ENCODE results near the gene TULP4.
A peak's percentile ranks its signal among the peaks of the same experiment; 100 is the strongest.
"Not testable (repeated sequence)": the region's sequence is repeated elsewhere in the genome, so short reads cannot be mapped to it uniquely, and the experiment has no call there.

The TULP4 gene

DNA sequence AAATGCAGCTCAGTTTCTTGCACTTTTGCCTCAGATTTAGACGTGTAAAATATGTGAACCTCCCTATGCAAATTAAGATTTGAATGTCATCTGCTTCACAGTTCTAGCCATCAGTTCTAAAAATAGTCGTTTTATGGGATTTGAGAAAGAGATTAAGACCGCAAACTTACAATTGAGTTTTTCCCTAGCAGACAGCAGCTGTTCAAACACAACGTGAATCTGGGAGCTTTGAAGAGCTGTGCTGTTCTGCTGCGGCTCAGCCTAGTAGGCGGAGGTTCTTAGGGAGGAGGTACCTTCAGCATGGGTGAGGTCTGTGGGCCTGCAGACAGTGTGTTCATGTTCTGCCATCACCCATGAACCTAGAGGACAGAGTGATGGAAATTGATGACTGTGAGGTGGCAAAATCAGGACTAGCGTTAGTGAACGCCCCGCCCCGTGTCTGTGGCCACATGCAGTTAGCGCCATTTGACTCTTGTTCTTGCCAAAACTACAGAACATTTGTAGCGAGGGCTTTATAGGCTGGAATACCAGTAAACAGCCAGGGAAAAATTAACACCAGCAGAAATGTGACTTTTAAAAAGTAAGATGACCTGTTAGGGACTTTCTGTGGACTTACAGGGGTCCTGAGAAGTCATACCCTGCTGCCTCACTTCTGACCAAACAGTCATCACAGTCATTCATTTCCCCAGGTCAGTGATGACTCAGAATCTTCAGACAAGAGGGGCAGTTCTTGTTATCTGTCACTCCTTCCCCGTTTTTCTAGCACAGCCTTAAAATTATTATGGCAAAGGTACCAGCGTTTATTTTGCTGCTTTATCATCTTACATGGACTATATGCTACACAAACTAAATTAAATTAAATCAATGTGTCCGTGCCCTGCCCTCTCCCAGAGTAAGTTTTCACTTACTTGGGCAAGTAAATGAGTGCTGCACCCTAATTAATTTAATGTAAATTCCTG lies 163.4 kb downstream of the TULP4 start:
- DNase-seq: peak; percentile 70

DNA sequence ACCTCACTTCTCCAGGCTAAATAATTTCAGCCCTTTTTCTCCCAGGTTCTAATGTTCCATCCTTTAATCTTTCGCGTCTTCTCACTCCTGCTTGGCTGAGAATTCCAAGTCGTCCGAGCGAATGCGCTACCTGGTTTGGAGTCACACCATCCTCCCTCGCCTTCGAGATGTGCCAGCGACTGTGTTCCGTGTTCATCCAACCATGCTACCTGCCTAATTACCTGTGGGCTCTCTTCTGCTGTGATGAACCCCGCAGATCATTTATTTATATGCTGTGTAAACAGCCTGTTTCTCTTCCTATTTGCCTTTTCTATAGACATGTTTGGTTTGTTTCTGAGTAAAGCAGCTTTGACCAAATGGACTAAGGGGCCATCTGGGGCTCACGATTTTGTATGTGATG lies 164.1 kb downstream of the TULP4 start:
- DNase-seq: no peak

DNA sequence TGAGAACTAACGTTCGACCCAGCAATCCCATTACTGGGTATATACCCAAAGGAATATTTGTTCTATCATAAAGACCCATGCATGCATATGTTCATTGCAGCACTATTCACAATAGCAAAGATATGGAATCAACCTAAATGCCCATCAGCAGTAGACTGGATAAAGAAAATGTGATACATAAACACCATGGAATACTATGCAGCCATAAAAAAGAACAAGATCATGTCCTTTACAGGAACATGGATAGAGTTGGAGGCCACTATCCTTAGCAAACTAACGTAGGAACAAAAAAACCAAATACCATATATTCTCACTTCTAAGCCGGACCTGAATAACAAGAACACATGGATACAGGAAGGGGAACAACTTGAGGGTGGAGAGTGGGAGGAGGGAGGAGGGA lies 165.5 kb downstream of the TULP4 start:
- not testable (repeated sequence) for DNase-seq

DNA sequence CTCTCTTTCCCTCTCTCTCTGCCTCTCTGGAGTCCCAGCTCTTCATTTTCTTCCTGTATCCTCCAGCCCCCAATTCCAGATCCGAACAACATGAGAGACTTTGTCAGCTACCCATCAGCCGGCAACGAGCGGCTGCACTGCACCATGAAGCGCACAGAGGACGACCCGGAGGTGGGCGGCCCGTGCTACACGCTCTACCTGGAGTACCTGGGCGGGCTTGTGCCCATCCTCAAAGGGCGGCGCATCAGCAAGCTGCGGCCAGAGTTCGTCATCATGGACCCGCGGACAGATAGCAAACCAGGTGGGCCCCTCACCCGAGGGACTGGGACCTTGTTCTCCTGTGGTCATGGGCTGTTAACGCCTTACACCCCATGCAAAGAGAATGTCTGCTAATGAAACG lies 168.7 kb downstream of the TULP4 start:
- DNase-seq: no peak

DNA sequence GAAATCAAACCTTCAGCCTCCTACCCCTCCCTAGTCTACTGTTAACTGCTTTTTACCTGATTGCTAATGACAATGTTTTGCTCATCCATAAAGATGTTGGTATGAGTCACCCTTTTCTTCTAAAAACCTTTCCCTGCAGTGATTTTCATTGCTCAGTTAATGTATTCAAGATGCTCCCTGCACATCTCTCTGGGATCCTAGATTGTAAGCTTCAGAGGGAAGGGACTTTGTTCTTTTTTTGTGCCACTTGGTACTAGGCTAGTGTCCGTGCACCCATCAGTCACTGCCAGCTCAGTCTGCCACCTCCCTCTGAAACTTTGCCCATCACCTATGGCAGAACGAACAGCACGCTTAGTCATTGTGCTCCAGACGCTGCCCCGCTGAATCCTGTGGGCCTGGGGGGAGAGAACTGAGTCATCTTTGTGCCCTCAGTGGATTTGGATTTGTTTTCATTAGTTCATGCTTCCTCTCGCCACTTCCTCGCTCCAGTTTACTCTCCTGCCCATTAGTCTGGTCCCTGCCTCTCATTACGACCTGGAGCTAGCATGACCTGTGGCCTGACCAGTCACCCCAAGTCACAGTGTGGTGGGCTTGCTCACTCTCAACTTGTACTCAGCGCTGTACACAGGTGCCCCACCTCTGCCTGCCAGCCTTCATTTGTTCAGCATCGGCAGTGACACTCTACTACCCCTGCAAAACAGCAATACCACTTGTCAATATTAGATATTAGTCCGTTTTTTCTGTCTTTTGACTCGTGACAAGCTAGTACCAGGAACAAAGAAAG lies 169.6 kb downstream of the TULP4 start:
- DNase-seq: no peak

DNA sequence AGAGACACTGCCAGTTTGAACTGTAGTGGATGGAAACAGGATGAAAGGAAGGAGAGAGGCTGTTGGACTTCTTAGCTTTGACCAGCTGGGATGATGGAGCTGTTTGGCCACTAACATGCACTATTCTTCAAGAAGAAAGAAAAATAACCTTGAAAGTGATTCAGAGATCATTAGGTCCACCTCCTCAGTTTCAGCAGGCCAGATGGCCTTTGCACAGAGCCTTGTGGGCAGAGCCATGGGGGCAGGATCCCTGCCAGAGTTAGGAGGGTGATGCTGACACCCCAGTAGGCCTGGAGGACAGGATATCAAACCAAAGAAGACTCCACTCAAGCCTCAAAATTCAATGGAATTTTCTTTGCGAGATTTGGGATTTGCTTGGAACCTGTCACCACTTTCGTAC lies 173.2 kb downstream of the TULP4 start:
- DNase-seq: no peak

DNA sequence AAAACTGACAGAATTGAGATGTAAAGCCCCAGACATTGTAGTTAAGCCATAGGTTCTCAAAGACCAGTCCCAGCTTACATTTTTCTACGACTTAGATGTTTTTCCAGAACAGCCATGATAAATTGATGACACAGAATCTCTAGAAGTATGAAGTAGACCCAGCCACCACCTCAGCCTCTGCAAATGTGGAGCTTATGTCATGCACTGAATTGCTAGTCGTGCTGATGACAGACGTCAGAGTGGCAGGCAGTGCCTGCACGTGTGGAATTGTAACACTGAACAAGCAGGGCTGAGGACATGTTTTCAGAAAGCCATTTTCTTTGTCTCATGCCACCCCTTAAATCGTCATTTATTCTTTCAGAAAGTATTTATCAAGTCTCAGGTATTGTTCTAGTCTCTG lies 175.2 kb downstream of the TULP4 start:
- DNase-seq: no peak

DNA sequence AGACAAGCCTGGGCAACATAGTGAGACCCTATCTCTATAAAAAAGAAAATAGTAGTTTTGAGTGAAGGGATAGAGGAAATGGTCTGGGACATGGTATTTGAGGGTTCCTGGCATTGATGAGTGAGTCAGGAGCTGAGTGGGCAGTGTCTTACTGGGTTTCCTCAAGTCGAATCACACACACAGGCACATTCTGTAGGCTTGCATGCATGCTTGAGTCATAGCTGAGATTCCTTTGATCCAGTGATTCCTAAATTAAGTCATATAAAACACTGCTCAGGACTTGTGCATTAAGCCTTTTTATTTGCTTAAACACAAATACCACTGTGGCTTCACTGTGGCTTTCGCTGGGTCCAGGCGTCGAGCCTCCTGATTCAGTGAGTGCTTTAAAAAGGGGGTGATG lies 175.8 kb downstream of the TULP4 start:
- no peak for DNase-seq

DNA sequence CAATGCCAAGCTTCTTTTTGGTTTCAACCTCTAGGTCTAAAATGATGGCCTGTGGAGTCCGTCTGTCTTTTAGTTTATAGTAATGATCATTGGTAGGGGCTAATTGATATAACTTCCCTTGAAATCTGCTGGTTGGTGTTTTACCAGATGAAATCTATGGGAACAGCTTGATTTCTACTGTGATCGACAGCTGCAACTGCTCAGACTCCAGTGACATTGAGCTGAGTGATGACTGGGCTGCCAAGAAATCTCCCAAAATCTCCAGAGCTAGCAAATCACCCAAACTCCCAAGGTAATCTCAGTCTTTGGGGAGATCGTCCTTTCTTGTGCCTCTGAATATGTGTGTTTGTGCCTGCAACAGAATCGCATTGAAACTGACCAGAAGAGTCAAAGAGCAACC lies 177.2 kb downstream of the TULP4 start:
- no peak for DNase-seq

DNA sequence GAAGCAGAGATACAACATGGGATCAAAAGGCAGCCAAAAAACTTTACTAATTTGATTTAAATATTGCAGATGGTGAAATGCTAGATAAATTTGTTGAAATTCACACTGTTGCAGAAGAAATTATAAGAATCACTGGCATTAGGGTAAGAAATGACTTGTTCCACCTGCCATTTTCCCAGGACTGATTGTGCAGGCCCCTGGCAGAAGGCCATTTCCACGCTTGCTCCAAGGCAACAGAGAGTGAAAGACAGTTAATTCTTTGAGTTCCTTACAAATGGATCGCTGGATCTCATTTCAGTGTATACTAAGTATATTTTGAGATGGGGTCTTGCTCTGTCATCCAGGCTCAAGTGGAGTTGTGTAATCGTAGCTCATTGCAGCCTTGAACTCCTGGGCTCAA lies 180.6 kb downstream of the TULP4 start:
- DNase-seq: no peak

DNA sequence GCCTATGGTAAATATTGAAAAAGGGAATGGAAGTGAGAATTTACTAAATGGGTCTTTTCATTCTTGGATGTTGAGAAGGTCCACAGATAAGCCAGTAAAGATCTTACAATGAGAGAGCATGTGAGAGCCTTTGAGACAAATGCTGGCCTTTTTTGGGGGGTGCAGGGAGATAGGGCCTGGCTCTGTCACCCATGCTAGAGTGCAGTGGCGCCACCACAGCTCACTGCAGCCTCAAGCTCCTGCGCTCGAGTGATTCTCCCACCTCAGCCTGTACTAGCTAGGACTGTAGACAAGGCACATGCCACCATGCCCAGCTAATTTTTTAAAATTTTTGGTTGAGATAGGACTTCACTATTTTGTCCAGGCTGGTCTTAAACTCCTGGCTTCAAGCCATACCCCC lies 184.4 kb downstream of the TULP4 start:
- DNase-seq: no peak

DNA sequence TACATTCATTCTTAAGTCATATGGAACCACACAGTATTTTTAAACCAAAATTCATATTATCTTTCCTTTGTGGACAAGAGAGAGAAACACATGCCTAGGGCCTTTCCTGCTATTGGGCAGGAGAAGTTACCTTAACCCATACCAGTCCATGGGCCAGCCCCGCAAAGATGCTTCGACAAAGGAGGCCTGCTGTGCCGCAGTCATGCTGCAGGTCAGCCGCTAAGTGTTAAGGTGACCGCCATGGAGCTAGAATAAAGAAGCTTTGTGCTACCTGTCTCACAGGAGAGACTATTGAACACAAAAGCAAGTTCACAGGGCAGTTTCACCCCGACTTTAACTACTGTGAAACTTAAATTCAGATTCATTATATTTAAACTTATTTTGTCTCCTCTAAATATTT lies 185.4 kb downstream of the TULP4 start:
- DNase-seq: no peak

DNA sequence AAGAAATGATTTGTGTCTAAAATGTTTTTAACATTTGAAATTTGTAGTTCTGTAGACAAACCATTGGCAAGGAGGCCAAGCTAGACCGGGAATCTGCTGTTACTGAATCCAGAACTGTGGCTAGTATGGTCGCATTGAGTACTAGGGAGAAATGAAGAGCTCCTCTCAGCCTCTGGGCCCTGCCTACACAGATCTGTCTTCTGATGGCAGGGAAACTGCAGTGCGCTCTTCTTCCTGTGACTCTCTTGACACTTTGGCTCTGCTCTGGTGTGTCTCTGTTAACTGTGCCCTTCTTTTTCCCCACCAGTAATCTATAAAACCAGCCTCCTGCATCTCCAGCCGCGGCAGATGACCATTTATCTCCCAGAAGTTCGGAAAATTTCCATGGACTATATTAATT lies 186.1 kb downstream of the TULP4 start:
- DNase-seq: no peak

DNA sequence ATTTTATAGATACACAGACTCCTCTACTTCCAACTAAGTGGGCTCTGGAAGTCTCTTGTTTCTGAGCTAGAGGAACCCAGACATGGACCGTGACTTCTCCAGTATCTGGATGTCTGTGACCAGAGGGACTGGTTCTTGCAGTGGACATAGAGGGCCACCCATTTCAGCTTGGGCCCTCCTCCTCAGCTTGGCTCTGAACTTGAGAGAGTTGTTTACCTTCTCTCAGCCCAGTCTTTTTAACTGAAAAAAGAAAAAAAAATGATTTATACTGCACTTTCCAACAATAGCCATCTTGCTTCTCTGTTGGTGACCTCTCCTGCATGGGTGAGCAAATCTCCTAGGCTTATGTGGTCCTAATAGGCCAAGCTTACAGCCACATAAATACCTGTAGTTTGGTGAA lies 187.3 kb downstream of the TULP4 start:
- DNase-seq: no peak

DNA sequence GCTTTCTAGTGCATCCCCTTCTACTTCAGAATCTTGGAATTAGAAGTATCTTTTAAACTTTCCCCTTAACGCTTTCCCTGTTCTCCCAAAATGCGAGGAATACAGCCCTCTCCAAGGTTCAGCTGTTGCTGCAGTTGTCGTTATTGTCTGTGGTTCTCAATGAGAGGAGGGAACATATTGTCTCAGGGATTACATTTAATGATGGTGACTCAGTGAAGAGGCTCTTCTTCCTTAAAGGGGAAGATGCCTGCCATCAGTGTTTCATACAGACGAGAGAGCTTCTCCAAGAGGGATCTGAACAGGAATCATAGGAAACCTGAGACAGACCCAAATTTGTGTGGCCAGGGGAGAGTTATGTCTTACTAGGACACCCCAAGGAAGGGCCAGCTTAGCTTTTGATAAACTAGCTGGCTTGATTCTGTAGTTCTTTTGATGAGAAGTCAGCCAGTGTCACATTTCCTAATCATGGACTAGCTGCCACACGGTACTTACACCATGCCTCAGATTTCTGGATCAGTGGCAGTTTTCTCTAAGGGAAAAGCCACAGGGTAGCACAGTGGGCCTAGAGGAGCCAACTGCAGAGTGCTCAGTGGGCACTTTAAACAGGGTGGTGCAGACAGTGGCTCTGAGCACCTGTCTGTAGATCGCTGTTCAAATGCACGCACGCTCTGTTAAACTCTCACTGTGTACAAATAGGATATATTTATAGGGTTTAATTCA lies 187.9 kb downstream of the TULP4 start:
- no peak for DNase-seq

DNA sequence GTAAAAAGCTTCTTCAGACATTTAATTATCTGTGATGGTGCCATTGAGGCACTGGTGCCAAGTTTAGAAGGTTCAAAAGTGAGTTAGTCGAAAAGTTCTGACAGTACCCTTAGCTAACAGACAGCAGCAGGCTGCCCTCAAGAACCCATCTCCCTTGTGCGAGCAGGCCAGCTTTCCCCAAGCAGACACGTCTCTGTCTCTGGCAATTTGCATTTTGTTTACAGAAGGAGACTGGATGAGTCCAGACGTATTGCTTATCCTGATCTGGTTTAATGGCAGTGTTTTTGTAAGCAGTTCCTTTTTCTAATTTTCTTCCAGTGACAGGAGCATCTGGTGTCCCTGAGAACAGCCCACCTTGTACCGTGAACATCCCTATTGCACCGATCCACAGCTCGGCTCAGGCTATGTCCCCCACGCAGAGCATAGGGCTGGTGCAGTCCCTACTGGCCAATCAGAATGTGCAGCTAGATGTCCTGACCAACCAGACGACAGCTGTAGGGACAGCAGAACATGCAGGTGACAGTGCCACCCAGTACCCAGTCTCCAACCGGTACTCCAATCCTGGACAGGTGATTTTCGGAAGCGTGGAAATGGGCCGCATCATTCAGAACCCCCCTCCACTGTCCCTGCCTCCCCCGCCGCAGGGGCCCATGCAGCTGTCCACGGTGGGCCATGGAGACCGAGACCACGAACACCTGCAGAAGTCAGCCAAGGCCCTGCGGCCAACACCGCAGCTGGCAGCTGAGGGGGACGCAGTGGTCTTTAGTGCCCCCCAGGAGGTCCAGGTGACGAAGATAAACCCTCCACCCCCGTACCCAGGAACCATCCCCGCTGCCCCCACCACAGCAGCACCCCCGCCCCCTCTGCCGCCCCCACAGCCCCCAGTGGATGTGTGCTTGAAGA lies 189.3 kb downstream of the TULP4 start:
- no peak for DNase-seq

DNA sequence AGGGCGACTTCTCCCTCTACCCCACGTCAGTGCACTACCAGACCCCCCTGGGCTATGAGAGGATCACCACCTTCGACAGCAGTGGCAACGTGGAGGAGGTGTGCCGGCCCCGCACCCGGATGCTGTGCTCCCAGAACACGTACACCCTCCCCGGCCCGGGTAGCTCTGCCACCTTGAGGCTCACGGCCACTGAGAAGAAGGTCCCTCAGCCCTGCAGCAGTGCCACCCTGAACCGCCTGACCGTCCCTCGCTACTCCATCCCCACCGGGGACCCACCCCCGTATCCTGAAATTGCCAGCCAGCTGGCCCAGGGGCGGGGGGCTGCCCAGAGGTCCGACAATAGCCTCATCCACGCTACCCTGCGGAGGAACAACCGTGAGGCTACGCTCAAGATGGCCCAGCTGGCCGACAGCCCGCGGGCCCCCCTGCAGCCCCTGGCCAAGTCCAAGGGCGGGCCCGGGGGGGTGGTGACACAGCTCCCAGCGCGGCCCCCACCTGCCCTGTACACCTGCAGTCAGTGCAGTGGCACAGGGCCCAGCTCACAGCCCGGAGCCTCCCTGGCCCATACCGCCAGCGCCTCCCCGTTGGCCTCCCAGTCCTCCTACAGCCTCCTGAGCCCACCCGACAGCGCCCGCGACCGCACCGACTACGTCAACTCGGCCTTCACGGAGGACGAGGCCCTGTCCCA lies 190.1 kb downstream of the TULP4 start:
- DNase-seq: no peak

DNA sequence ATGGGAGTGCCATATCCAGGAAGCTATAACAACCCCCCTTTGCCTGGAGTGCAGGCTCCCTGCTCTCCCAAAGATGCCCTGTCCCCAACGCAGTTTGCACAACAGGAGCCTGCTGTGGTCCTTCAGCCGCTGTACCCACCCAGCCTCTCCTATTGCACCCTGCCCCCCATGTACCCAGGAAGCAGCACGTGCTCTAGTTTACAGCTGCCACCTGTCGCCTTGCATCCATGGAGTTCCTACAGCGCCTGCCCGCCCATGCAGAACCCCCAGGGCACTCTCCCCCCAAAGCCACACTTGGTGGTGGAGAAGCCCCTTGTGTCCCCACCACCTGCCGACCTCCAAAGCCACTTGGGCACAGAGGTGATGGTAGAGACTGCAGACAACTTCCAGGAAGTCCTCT lies 191.0 kb downstream of the TULP4 start:
- DNase-seq: no peak

DNA sequence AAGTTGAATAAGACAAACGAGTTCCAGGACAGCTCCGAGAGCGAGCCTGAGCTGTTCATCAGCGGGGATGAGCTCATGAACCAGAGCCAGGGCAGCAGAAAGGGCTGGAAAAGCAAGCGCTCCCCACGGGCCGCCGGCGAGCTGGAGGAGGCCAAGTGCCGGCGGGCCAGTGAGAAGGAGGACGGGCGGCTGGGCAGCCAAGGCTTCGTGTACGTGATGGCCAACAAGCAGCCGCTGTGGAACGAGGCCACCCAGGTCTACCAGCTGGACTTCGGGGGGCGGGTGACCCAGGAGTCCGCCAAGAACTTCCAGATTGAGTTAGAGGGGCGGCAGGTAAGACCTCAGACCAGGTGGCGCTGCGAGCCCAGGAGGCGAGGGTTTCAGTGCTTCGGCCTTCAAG lies 191.6 kb downstream of the TULP4 start:
- no peak for DNase-seq

DNA sequence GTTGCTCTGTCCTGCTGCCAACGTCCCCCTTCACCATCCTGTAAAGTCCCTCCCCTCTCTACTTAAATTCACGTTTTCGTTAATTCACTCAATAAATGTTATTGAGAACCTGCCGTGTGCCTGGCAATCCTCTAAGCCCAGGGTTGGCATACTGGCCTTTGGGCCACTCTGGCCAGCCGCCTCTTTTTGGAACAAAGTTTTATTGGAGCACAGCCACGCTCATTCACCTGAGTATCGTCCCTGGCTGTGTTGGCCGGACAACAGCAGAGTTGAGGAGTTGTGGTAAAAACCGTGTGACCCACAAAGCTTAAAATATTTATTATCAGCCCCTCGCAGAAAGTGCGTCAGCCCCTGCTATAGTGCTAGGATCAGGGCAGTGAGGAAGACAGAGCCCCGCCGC lies 192.9 kb downstream of the TULP4 start:
- no peak for DNase-seq

DNA sequence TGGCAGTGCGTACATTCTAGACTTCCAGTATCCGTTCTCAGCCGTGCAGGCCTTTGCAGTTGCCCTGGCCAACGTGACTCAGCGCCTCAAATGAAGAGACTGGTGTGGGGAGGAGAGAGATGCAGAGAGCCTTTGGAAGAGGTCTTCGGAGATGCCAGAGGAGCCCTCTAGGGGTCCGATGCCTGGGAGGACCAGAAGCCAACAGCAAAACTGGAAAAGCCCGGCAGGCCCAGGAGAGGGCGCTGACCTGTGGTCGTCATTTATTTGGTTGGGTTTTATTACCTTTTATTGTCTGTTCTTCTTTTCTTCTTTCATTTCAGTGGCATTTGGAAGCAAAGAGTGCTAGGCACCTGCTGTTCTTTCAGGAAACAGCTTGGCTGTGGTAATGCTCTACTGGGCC lies 194.3 kb downstream of the TULP4 start:
- no peak for DNase-seq

DNA sequence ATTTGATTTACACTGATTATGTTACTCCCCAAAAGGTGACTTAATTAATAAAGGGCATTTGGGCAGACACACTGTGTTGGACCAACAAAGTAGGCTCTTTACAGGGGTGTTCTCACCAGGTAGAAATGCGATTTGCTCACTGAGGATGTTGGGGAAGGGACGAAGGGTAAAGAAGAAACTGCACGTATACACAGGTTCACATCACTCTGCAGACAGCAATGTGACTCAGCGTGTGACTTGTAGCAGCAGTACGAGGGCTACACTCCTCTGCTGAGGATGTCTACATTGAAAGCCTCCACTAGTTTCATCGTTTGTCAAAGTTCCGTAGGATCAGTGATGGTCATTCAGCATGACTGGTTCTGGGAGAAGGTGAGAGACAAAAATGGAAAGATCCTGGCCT lies 194.9 kb downstream of the TULP4 start:
- no peak for DNase-seq

Measured in NCI-H2107 (cell line).